GM06990 (cell line): Measurements from ENCODE around the gene FGFBP2.

Experiments
- DNase-seq: peaks from one replicate; pipeline ENCODE4 v3.0.0-alpha.2; 2011; ENCODE audit not compliant: insufficient read length; ENCODE audit errors: extremely low read depth
- H3K27me3 ChIP-seq: replicated peaks from 2 replicates; pipeline ENCODE4 v1.6.0; 2011; ENCODE audit warnings: low read length; ENCODE audit not compliant: control insufficient read depth, insufficient read depth
- H3K36me3 ChIP-seq: 2 replicates; pipeline ENCODE4 v1.5.1; 2011; ENCODE audit warnings: low read length; ENCODE audit not compliant: control insufficient read depth, insufficient read depth
- H3K4me3 ChIP-seq: replicated peaks from 2 replicates; pipeline ENCODE4 v1.5.1; 2011; ENCODE audit warnings: low read depth, mild to moderate bottlenecking, control low read depth, low read length
- CTCF ChIP-seq: IDR thresholded peaks from 2 replicates; pipeline ENCODE4 v1.5.1; 2011; ENCODE audit warnings: low read length, control low read depth, mild to moderate bottlenecking, inconsistent platforms; ENCODE audit not compliant: insufficient read depth, poor library complexity, severe bottlenecking

Gene FGFBP2

GRCh38 chr4:15928883-15929282, 34.1 kb downstream of the FGFBP2 start:
- TF ChIP-seq CTCF, result no peak
- H3K27me3 ChIP-seq, result no peaks in the 10 kb centered on the region
- no peak overlapping the region for H3K4me3 ChIP-seq
- no peak for DNase-seq
- H3K36me3 ChIP-seq, result no peaks in the 10 kb centered on the region

GRCh38 chr4:15926486-15926885, 36.5 kb downstream of the FGFBP2 start:
- DNase-seq, result no peak
- 0 out of 2 replicates have a peak, but pooled peaks cover under 1% of the 10 kb centered on the region for H3K27me3 ChIP-seq
- TF ChIP-seq CTCF, result no peak
- H3K36me3 ChIP-seq, result no peaks in the 10 kb centered on the region
- H3K4me3 ChIP-seq, result no peak overlapping the region

GRCh38 chr4:15925830-15926229, 37.1 kb downstream of the FGFBP2 start:
- Histone ChIP-seq H3K36me3 (no peaks in the 10 kb centered on the region), H3K4me3 (no peak overlapping the region), H3K27me3 (0 out of 2 replicates have a peak, but pooled peaks cover 1% of the 10 kb centered on the region)
- no peak for DNase-seq
- no peak for TF ChIP-seq CTCF

- Histone ChIP-seq H3K27me3 (0 out of 2 replicates have a peak, but pooled peaks cover 1% of the 10 kb centered on the region), H3K36me3 (no peaks in the 10 kb centered on the region), H3K4me3 (no peak overlapping the region)
- TF ChIP-seq CTCF, result no peak
- no peak for DNase-seq
Observed at GRCh38 chr4:15921592-15921932, 41.4 kb downstream of the FGFBP2 start.

GRCh38 chr4:15920723-15921591, 42.0 kb downstream of the FGFBP2 start:
- TF ChIP-seq CTCF, result no peak

More at GRCh38 chr4:15920723-15921591, 42.0 kb downstream of the FGFBP2 start:
- Histone ChIP-seq H3K36me3 (no peaks in the 10 kb centered on the region), H3K27me3 (0 out of 2 replicates have a peak, but pooled peaks cover 1% of the 10 kb centered on the region), H3K4me3 (no peak overlapping the region)
- DNase-seq, result no peak
